Suprapubic skin (tissue), 4 donors: ENCODE results near the gene CENPX. TPM values are rescaled to one million over a fixed set of nuclear protein-coding genes. Genes with fewer than 3 reads are reported as not detected.

Source experiments
- DNase-seq, 2 donors: peaks; one replicate each; pipeline ENCODE4 v3.0.0-alpha.2; 2019; ENCODE audit warnings: low spot score in 2 of 2
- H3K27ac ChIP-seq: fragments of 200-600 bp; sonication (generic); one replicate; pipeline ENCODE4 v1.5.1; 2019
- H3K27me3 ChIP-seq: fragments of 200-600 bp; sonication (generic); one replicate; pipeline ENCODE4 v1.5.1; 2019
- H3K36me3 ChIP-seq: fragments of 200-600 bp; sonication (generic); one replicate; pipeline ENCODE4 v1.5.1; 2019
- H3K4me1 ChIP-seq: fragments of 200-600 bp; sonication (generic); one replicate; pipeline ENCODE4 v1.5.1; 2019
- H3K4me3 ChIP-seq: fragments of 200-600 bp; sonication (generic); one replicate; pipeline ENCODE4 v1.5.1; 2019; ENCODE audit warnings: mild to moderate bottlenecking
- H3K9me3 ChIP-seq: fragments of 200-600 bp; sonication (generic); one replicate; pipeline ENCODE4 v1.5.1; 2019
- EP300 ChIP-seq: sonication (generic); formaldehyde crosslinking; IDR thresholded peaks from one replicate; pipeline ENCODE4 v1.6.1; 2017; ENCODE audit warnings: antibody characterized with exemption
- POLR2A ChIP-seq, 2 donors: fragments of 450-650 bp; IDR thresholded peaks; one replicate each; pipeline ENCODE4 v1.6.1; 2017; ENCODE audit warnings: antibody characterized with exemption in 2 of 2, mild to moderate bottlenecking in 2 of 2, moderate library complexity in 2 of 2
- POLR2AphosphoS5 ChIP-seq, 3 donors: sonication (generic); formaldehyde crosslinking; IDR thresholded peaks; one replicate each; pipeline ENCODE4 v1.6.1; 2017; ENCODE audit warnings: antibody characterized with exemption in 3 of 3
- WGBS: methylation state at CpG from one replicate; pipeline ENCODE4 v1.1.5; 2018; 5-methylcytosine and 5-hydroxymethylcytosine counted together
- total RNA-seq, 4 donors: library from RNA; depleted of rRNA; stranded (reverse); fragments of >200 nt; gene quantifications; one replicate each; pipeline ENCODE4 v1.1.0, GENCODE V29; 2016
- TF ChIP-seq, protein P1 (sequence below), 2 donors: fragments of 200-600 bp in 1 of 2; fragments of 450-650 bp in 1 of 2; sonication (generic) in 1 of 2; IDR thresholded peaks; one replicate each; pipeline ENCODE4 v1.5.1; 2016 to 2019; ENCODE audit warnings: antibody characterized with exemption in 2 of 2, mild to moderate bottlenecking in 1 of 2, moderate library complexity in 1 of 2

CENPX gene
- total RNA-seq, 4 donors from 2014 or later = 75.8 to 81.6 (median 76.8) TPM

- Histone ChIP-seq H3K36me3 (peaks cover 7% of the 10 kb centered on the region), H3K4me1 (peaks cover 33% of the 10 kb centered on the region), H3K4me3 (no peak overlapping the region), H3K9me3 (no peaks in the 10 kb centered on the region), H3K27me3 (no peaks in the 10 kb centered on the region), H3K27ac (no peak overlapping the region)
- TF ChIP-seq POLR2AphosphoS5 (IDR thresholded peaks at IDR 0.05) = no peak
- DNase-seq = no peak
- WGBS = 61% methylated on average over 20 of the region's 30 CpGs
Observed at GRCh38 chr17:82005701-82006348, 16.9 kb downstream of the CENPX start.

GRCh38 chr17:82004517-82005455, 17.9 kb downstream of the CENPX start:
- H3K4me3 ChIP-seq = no peak overlapping the region
- peaks cover 38% of the 10 kb centered on the region for H3K4me1 ChIP-seq
- 100% methylated on average over 7 of the region's 41 CpGs for WGBS
- no peak for TF ChIP-seq EP300
- no peak for TF ChIP-seq POLR2A (IDR thresholded peaks at IDR 0.05)
- TF ChIP-seq POLR2AphosphoS5 (IDR thresholded peaks at IDR 0.05) = no peak
- TF ChIP-seq, protein P1, sequence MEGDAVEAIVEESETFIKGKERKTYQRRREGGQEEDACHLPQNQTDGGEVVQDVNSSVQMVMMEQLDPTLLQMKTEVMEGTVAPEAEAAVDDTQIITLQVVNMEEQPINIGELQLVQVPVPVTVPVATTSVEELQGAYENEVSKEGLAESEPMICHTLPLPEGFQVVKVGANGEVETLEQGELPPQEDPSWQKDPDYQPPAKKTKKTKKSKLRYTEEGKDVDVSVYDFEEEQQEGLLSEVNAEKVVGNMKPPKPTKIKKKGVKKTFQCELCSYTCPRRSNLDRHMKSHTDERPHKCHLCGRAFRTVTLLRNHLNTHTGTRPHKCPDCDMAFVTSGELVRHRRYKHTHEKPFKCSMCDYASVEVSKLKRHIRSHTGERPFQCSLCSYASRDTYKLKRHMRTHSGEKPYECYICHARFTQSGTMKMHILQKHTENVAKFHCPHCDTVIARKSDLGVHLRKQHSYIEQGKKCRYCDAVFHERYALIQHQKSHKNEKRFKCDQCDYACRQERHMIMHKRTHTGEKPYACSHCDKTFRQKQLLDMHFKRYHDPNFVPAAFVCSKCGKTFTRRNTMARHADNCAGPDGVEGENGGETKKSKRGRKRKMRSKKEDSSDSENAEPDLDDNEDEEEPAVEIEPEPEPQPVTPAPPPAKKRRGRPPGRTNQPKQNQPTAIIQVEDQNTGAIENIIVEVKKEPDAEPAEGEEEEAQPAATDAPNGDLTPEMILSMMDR (IDR thresholded peaks at IDR 0.05) = no peak
- peak overlapping the region; percentile 39 for H3K27ac ChIP-seq
- no peaks in the 10 kb centered on the region for H3K27me3 ChIP-seq
- DNase-seq = no peak
- peaks cover 7% of the 10 kb centered on the region for H3K36me3 ChIP-seq
- H3K9me3 ChIP-seq = no peaks in the 10 kb centered on the region

DNA sequence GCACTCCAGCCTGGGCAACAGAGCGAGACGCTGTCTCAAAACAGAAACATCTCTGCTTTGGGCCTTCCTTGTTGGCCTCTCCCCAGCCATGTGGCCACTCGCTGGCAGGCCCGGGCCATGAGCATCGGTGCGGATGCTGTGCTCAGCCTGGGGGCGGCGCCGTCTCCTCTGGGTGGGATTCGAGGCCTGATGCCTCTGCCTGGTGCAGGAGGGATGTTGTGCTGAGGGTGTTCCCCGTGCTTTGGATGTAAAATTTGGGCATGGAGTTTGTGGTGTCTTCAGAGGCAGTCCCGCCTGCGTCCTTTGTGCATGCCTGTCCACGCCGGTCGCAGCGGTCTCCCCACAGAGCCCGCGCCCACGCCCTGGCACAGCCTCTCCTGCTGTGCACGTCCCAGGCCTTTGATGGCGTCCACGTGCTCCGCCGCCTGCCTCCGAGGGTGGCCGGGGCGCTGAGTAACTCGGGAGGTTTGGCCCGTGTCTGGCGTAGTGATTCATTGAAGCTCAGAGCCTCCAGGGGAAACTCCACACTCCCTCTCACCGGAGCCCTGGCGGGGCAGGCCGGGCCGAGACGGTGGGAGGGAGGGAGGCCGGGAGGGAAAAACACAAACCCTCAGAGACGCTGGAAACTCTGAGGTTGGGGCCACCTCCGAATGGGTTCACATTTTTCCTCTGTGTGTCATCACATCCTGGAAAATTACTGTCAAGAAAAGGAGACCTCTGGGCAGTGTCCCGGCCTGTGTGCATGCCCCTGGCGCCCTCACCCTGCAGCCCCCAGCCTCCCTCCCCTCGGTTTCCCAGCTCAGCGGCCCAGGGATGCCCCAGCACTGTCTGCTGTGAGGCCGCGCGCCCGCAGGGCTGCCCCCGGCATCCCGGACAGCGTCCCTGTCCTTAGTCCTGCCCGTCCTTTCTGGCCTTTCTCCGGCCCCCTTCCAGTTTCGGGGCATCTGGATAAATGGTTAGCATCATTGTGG, 19.0 kb downstream of the CENPX start:
- H3K4me1 ChIP-seq = peaks cover 38% of the 10 kb centered on the region
- H3K27me3 ChIP-seq = no peaks in the 10 kb centered on the region
- H3K27ac ChIP-seq = peak overlapping the region; percentile 39
- DNase-seq = peak in 1 of 2 donors; percentile 87
- TF ChIP-seq EP300 (no peak), POLR2A (IDR thresholded peaks at IDR 0.05) (no peak), POLR2AphosphoS5 (IDR thresholded peaks at IDR 0.05) (peak in 2 of 3 donors; percentile 83 to 88)
- TF ChIP-seq, protein P1 (IDR thresholded peaks at IDR 0.05) = no peak
- no peaks in the 10 kb centered on the region for H3K36me3 ChIP-seq
- H3K9me3 ChIP-seq = no peaks in the 10 kb centered on the region
- 26% methylated on average over 22 of the region's 53 CpGs for WGBS
- no peak overlapping the region for H3K4me3 ChIP-seq

GRCh38 chr17:82001571-82002056, 21.1 kb downstream of the CENPX start:
- peaks cover 4% of the 10 kb centered on the region for H3K36me3 ChIP-seq
- H3K4me3 ChIP-seq = no peak overlapping the region
- no peak overlapping the region for H3K27ac ChIP-seq
- DNase-seq = no peak
- TF ChIP-seq POLR2AphosphoS5 (IDR thresholded peaks at IDR 0.05) = no peak
- TF ChIP-seq, protein P1 (IDR thresholded peaks at IDR 0.05) = no peak
- no peak for TF ChIP-seq EP300
- no peak for TF ChIP-seq POLR2A (IDR thresholded peaks at IDR 0.05)
- H3K9me3 ChIP-seq = no peaks in the 10 kb centered on the region
- 90% methylated on average over 16 of the region's 17 CpGs for WGBS
- no peaks in the 10 kb centered on the region for H3K27me3 ChIP-seq
- H3K4me1 ChIP-seq = peaks cover 37% of the 10 kb centered on the region
